HG03378 (cell line): Measurements from ENCODE around the gene XXYLT1.

Experiments used
- ATAC-seq: cut with Tn5 transposase; IDR thresholded peaks from one replicate; pipeline ENCODE4 v1.9.1; 2021; ENCODE audit warnings: mild to moderate bottlenecking, moderate library complexity; ENCODE audit not compliant: unreplicated experiment

The XXYLT1 gene

GRCh38 chr3:195172896-195173295 lies 98.1 kb downstream of the XXYLT1 start:
- no peak for ATAC-seq

GRCh38 chr3:195172039-195172684 lies 98.8 kb downstream of the XXYLT1 start:
- ATAC-seq, result no peak

- no peak for ATAC-seq
Observed at GRCh38 chr3:195171093-195171873, 99.7 kb downstream of the XXYLT1 start.

- ATAC-seq, result no peak
Observed at GRCh38 chr3:195170496-195170895, 100.5 kb downstream of the XXYLT1 start.

GRCh38 chr3:195169011-195169649 lies 101.8 kb downstream of the XXYLT1 start:
- ATAC-seq, result no peak

- ATAC-seq, result no peak
Observed at GRCh38 chr3:195168009-195168762, 102.8 kb downstream of the XXYLT1 start.

GRCh38 chr3:195165790-195166189 lies 105.2 kb downstream of the XXYLT1 start:
- ATAC-seq, result no peak

- ATAC-seq, result no peak
Observed at GRCh38 chr3:195165265-195165609, 105.7 kb downstream of the XXYLT1 start.

GRCh38 chr3:195164573-195165264 lies 106.2 kb downstream of the XXYLT1 start:
- ATAC-seq, result no peak

GRCh38 chr3:195163719-195164572 lies 107.0 kb downstream of the XXYLT1 start:
- ATAC-seq, result no peak

- ATAC-seq, result no peak
Observed at GRCh38 chr3:195162816-195163215, 108.1 kb downstream of the XXYLT1 start.

- peak; percentile 51 for ATAC-seq
Observed at GRCh38 chr3:195162033-195162669, 108.8 kb downstream of the XXYLT1 start.

GRCh38 chr3:195160908-195161434 lies 110.0 kb downstream of the XXYLT1 start:
- ATAC-seq, result no peak

- ATAC-seq, result no peak
Observed at GRCh38 chr3:195160257-195160898, 110.6 kb downstream of the XXYLT1 start.

GRCh38 chr3:195159814-195160165 lies 111.2 kb downstream of the XXYLT1 start:
- no peak for ATAC-seq

- ATAC-seq, result no peak
Observed at GRCh38 chr3:195159117-195159813, 111.7 kb downstream of the XXYLT1 start.

GRCh38 chr3:195156286-195156890 lies 114.6 kb downstream of the XXYLT1 start:
- no peak for ATAC-seq
